Fibroblast of mammary gland (primary cell): ENCODE results near the gene GSN.

ENCODE experiments used
- DNase-seq: peaks from one replicate; pipeline ENCODE4 v3.0.0-alpha.2; 2010; ENCODE audit warnings: low read depth
- H3K4me3 ChIP-seq: 2 replicates; pipeline ENCODE4 v1.5.1; 2011; ENCODE audit warnings: low read depth, mild to moderate bottlenecking, low read length, moderate library complexity; ENCODE audit not compliant: control insufficient read depth
- TF ChIP-seq, protein P1 (sequence below): conservative IDR thresholded peaks from 2 replicates; pipeline ENCODE4 v1.5.1; 2011; ENCODE audit warnings: low read depth, low read length, inconsistent platforms; ENCODE audit not compliant: control insufficient read depth, insufficient read depth

GSN gene

DNA sequence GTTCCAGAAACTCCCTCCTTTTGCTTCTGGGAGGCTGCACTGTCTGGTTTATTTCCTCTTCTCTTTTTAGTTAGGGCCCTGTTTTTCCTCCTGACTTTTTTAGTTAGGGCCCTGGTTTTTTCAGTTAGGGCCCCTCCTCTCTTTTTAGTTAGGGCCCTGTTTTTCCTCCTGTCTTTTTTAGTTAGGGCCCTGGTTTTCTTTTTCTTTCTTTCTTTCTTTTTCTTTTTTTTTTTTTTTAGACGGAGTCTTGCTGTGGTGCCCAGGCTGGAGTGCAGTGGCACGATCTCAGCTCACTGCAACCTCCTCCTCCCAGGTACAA lies 15.1 kb downstream of the GSN start:
- no peak for DNase-seq
- TF ChIP-seq, protein P1, sequence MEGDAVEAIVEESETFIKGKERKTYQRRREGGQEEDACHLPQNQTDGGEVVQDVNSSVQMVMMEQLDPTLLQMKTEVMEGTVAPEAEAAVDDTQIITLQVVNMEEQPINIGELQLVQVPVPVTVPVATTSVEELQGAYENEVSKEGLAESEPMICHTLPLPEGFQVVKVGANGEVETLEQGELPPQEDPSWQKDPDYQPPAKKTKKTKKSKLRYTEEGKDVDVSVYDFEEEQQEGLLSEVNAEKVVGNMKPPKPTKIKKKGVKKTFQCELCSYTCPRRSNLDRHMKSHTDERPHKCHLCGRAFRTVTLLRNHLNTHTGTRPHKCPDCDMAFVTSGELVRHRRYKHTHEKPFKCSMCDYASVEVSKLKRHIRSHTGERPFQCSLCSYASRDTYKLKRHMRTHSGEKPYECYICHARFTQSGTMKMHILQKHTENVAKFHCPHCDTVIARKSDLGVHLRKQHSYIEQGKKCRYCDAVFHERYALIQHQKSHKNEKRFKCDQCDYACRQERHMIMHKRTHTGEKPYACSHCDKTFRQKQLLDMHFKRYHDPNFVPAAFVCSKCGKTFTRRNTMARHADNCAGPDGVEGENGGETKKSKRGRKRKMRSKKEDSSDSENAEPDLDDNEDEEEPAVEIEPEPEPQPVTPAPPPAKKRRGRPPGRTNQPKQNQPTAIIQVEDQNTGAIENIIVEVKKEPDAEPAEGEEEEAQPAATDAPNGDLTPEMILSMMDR, result no peak
- H3K4me3 ChIP-seq, result no peak overlapping the region

DNA sequence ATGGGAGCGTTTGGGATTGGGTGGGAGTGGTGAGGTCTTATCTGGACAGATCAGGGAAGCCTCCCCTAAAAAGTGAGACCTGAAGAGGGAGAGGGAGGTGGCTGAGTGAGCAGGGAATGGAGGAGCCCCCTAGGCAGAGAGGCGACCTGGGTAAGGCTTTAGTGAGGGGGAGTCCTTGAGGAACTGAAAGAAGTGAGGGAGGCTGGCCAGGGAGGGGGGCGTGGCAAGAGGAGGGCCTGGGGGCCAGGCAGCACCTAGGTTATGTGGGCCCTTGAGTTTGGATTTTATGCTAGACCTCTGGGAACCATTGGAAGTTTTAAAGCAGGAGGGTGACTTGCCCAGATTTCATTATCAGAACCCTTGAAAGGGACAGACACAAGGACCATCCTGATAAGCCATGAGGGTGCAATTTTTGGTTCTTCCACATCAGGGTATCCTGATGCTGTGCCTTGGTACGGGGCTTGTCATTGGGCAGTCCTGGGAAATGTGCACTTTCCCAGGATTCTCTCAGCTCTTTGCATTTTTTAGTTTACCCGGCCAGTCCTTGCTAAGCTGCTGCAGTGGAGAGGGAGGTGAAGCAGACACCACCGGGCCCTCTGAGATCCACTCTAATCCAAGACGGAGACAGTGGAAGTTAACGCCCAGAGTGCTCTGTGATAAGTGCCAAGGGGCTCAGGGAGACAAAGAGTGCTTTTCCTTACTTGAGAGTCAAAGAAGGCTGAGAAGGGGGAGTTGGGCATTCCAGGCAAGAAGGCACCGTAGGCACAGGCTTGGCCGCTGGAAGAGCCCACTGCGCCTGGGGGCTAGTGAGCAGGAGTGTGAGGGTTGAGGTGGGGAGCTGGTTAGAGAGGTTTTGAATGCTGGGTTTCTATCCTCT lies 16.1 kb downstream of the GSN start:
- TF ChIP-seq, protein P1, result no peak
- H3K4me3 ChIP-seq, result no peak overlapping the region
- DNase-seq, result no peak

DNA sequence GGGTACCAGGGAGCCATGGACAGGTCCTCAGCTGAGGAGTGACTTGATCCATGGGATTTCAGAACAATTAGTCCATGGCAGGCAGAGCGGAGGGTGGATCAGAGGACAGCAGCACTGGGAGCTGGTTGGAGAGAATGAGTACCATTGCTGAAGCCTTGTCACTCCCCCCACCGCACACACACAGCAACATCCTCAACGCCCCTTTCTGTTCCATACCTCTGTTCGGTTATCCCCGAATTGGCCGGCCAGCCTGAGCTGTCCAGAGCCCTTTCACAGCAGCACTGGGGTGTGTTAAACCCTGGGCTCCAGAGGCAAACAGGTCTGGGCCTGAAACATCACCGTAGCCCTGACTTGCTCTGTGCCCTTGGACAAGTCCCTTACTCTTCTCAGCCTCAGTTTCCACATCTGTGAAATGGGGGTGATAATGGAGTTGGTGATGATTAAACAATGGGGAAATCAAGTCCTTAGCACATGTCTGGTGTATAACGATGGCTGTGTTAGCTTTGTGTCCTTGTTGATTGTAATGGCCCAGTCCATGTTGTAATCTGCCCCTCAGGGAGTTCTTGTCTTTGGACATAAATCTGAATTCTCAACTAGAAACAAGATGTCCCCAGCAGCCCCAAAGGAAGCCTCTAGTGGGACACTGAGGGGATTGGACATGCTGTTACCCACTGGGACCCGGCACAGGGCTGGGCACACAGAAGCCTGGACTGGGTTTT lies 16.9 kb downstream of the GSN start:
- DNase-seq, result no peak
- no peak overlapping the region for H3K4me3 ChIP-seq
- TF ChIP-seq, protein P1, result no peak

DNA sequence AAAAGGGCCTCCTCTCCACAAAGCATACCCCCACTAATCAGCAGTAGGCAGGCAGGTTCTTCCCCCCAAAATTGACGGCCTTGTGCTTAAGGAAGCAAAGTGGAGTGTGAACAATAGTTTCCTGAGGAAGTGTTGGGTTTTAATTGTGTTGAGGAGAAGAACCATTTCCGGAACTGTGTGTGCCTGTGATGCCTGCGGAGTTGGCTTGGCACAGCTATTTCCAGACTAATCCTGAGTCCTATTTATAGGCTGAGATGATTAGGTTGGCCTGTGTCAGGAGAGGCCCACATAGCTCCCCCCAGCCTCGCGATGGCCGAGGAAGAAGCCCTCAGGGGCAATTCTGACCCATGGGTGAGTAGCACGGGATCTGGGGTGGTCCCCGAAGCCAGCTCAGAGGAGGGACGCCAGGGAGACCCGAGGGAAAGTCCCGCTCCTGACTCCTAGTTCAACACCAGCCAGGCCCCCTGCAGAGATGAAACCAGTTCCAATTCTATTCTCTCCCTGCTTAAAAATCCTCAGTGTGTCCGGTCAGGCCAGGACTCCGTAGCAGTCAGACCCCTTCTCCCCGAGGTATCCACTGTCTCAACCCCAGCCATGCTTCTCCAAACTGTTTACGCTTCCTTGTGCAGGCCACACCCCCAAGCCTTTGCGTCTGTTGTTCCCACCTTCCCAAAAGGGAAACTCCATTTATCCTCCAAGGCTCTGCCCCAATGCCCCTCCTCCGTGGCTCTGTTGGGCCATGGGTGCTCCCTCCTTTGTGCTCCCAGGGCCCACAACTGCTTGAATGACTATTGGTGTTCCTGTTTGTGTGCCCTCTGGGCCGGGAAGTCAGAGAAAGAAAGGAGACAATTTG lies 18.1 kb downstream of the GSN start:
- DNase-seq, result peak; percentile 71
- H3K4me3 ChIP-seq, result no peak overlapping the region
- TF ChIP-seq, protein P1, result no peak

DNA sequence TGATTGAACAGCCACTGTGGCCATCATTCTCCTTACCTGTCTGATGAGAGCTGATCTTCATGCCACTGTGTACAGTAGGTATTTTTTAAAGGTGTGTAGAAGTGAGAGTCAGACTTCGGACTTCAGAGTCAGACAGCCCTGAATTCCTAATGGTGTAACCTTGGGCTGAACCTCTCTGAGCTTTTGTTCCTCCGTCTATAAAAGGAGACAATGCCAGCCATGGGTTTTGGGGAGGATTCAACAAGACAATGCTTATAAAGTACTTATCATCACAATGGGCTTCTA lies 18.7 kb downstream of the GSN start:
- TF ChIP-seq, protein P1, result no peak
- H3K4me3 ChIP-seq, result no peak overlapping the region
- DNase-seq, result no peak

DNA sequence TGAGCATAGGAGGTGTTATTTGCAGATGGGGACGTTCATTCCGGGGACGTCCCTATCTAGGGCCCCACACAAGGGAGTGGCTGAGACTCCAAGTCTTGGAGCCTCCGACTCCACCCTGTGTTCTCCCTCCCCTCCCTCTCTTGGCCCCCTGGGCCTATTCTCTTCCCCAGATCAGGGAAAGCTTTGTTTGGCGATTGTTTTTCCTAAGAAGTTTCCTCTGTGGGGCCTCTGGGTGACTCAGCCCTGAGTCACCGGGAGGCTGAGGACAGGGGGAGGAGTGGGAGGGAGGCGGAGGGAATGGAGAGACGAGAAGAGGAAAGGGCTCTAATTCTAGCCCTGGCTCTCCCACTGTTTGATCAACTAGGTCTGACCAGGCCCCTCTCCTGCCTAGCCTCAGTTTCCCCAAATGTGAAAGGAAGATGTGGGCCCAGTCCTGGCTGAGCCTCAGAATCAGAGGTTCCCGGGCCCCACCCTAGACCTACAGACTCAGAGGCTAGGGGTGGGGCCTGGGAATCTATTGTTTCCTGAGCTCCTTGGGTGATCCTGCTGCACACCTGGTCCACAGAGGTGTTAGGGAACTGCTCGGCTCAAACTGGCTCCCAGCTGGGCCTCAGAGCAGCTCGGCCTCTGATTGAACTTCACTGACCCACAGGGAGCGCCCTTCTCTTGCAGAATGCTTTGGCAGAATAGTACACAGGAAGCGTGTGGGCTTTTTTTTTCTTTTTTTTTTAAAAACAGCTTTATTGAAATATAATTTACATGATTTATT lies 19.2 kb downstream of the GSN start:
- DNase-seq, result peak; percentile 96
- TF ChIP-seq, protein P1, result peak; percentile 32

More for the DNA sequence above, 19.2 kb downstream of the GSN start:
- H3K4me3 ChIP-seq, result peak overlapping the region; percentile 3
